Measurements from ENCODE around the gene SRRM3. TPM values are rescaled to one million over a fixed set of nuclear protein-coding genes. Genes with fewer than 3 reads are reported as not detected.
"Not testable (repeated sequence)": the region's sequence is repeated elsewhere in the genome, so short reads cannot be mapped to it uniquely, and the experiment has no call there.

Gene SRRM3
- polyA plus RNA-seq = 10 to 100 TPM; 10.4 to 23.6 TPM

- H3K9me3 ChIP-seq (ENCODE audit: control insufficient read depth in 2 of 2, insufficient read depth in 1 of 2, low read depth in 1 of 2, low read length in 1 of 2) = no peaks in the 10 kb centered on the region
- peaks cover 0 to 4% of the 10 kb centered on the region in 2 donors for H3K4me1 ChIP-seq (ENCODE audit: control insufficient read depth in 2 of 2, insufficient read depth in 2 of 2, low read length in 1 of 2)
- no peak within 1 kb of the TSS for H3K27ac ChIP-seq (ENCODE audit: low read depth in 2 of 2, low read length in 1 of 2)
- 2 to 4% methylated on average over 35 to 56 of the region's 57 CpGs for WGBS, 2 donors
- H3K4me3 ChIP-seq (ENCODE audit: low read depth in 1 of 2, low read length in 2 of 2) = no peak within 1 kb of the TSS
- H3K36me3 ChIP-seq (ENCODE audit: control insufficient read depth in 2 of 2, insufficient read depth in 2 of 2, low read length in 1 of 2) = no peaks in the 10 kb centered on the region
- no peaks in the 10 kb centered on the region for H3K27me3 ChIP-seq (ENCODE audit: control insufficient read depth in 1 of 2, insufficient read depth in 2 of 2, low read length in 2 of 2)
Observed at GRCh38 chr7:76201732-76202665, at the start of gene SRRM3. TSS of gene SRRM3 (plus strand) at chr7:76201896. CDS start at chr7:76235067, 33,171 bp downstream.

GRCh38 chr7:76151932-76152331 lies 49.8 kb upstream of the SRRM3 start:
- WGBS, 2 donors = 44 to 64% methylated on average over 5 of the region's 5 CpGs

GRCh38 chr7:76153571-76154230 lies 48.0 kb upstream of the SRRM3 start:
- not testable (repeated sequence) for H3K36me3 ChIP-seq (ENCODE audit: control insufficient read depth in 2 of 2, insufficient read depth in 2 of 2, low read length in 1 of 2); H3K27ac ChIP-seq (ENCODE audit: low read depth in 2 of 2, low read length in 1 of 2); H3K4me1 ChIP-seq (ENCODE audit: control insufficient read depth in 2 of 2, insufficient read depth in 2 of 2, low read length in 1 of 2); H3K4me3 ChIP-seq (ENCODE audit: low read depth in 1 of 2, low read length in 2 of 2); H3K27me3 ChIP-seq (ENCODE audit: control insufficient read depth in 1 of 2, insufficient read depth in 2 of 2, low read length in 2 of 2); H3K9me3 ChIP-seq (ENCODE audit: control insufficient read depth in 2 of 2, insufficient read depth in 1 of 2, low read depth in 1 of 2, low read length in 1 of 2)
- WGBS, 2 donors = 71 to 74% methylated on average over 5 of the region's 5 CpGs

More at GRCh38 chr7:76151932-76152331, 49.8 kb upstream of the SRRM3 start:
- H3K4me1 ChIP-seq (ENCODE audit: control insufficient read depth in 2 of 2, insufficient read depth in 2 of 2, low read length in 1 of 2) = peaks cover 0 to 2% of the 10 kb centered on the region in 2 donors
- no peak overlapping the region for H3K4me3 ChIP-seq (ENCODE audit: low read depth in 1 of 2, low read length in 2 of 2)
- no peak overlapping the region for H3K27ac ChIP-seq (ENCODE audit: low read depth in 2 of 2, low read length in 1 of 2)
- no peaks in the 10 kb centered on the region for H3K36me3 ChIP-seq (ENCODE audit: control insufficient read depth in 2 of 2, insufficient read depth in 2 of 2, low read length in 1 of 2)
- H3K9me3 ChIP-seq (ENCODE audit: control insufficient read depth in 2 of 2, insufficient read depth in 1 of 2, low read depth in 1 of 2, low read length in 1 of 2) = no peaks in the 10 kb centered on the region
- H3K27me3 ChIP-seq (ENCODE audit: control insufficient read depth in 1 of 2, insufficient read depth in 2 of 2, low read length in 2 of 2) = no peaks in the 10 kb centered on the region

GRCh38 chr7:76155938-76156337 lies 45.8 kb upstream of the SRRM3 start:
- H3K4me3 ChIP-seq (ENCODE audit: low read depth in 1 of 2, low read length in 2 of 2) = no peak overlapping the region
- 59 to 62% methylated on average over 6 of the region's 6 CpGs for WGBS, 2 donors

GRCh38 chr7:76156992-76157685 lies 44.6 kb upstream of the SRRM3 start:
- not testable (repeated sequence) for H3K9me3 ChIP-seq (ENCODE audit: control insufficient read depth in 2 of 2, insufficient read depth in 1 of 2, low read depth in 1 of 2, low read length in 1 of 2); H3K4me1 ChIP-seq (ENCODE audit: control insufficient read depth in 2 of 2, insufficient read depth in 2 of 2, low read length in 1 of 2); H3K4me3 ChIP-seq (ENCODE audit: low read depth in 1 of 2, low read length in 2 of 2); H3K36me3 ChIP-seq (ENCODE audit: control insufficient read depth in 2 of 2, insufficient read depth in 2 of 2, low read length in 1 of 2); H3K27me3 ChIP-seq (ENCODE audit: control insufficient read depth in 1 of 2, insufficient read depth in 2 of 2, low read length in 2 of 2)
- 61 to 86% methylated on average over 2 of the region's 2 CpGs for WGBS, 2 donors
- peak overlapping the region; percentile 77 to 82 for H3K27ac ChIP-seq (ENCODE audit: low read depth in 2 of 2, low read length in 1 of 2)

More at GRCh38 chr7:76155938-76156337, 45.8 kb upstream of the SRRM3 start:
- Histone ChIP-seq H3K27me3 (ENCODE audit: control insufficient read depth in 1 of 2, insufficient read depth in 2 of 2, low read length in 2 of 2) (no peaks in the 10 kb centered on the region), H3K27ac (ENCODE audit: low read depth in 2 of 2, low read length in 1 of 2) (peak overlapping the region in 1 of 2 donors; percentile 22), H3K36me3 (ENCODE audit: control insufficient read depth in 2 of 2, insufficient read depth in 2 of 2, low read length in 1 of 2) (no peaks in the 10 kb centered on the region), H3K9me3 (ENCODE audit: control insufficient read depth in 2 of 2, insufficient read depth in 1 of 2, low read depth in 1 of 2, low read length in 1 of 2) (no peaks in the 10 kb centered on the region), H3K4me1 (ENCODE audit: control insufficient read depth in 2 of 2, insufficient read depth in 2 of 2, low read length in 1 of 2) (no peaks in the 10 kb centered on the region)

- not testable (repeated sequence) for H3K4me3 ChIP-seq (ENCODE audit: low read depth in 1 of 2, low read length in 2 of 2); H3K4me1 ChIP-seq (ENCODE audit: control insufficient read depth in 2 of 2, insufficient read depth in 2 of 2, low read length in 1 of 2); H3K9me3 ChIP-seq (ENCODE audit: control insufficient read depth in 2 of 2, insufficient read depth in 1 of 2, low read depth in 1 of 2, low read length in 1 of 2); H3K27ac ChIP-seq (ENCODE audit: low read depth in 2 of 2, low read length in 1 of 2); H3K36me3 ChIP-seq (ENCODE audit: control insufficient read depth in 2 of 2, insufficient read depth in 2 of 2, low read length in 1 of 2); H3K27me3 ChIP-seq (ENCODE audit: control insufficient read depth in 1 of 2, insufficient read depth in 2 of 2, low read length in 2 of 2)
- 94 to 95% methylated on average over 10 of the region's 10 CpGs for WGBS, 2 donors
Observed at GRCh38 chr7:76158416-76158815, 43.3 kb upstream of the SRRM3 start.

- not testable (repeated sequence) for H3K9me3 ChIP-seq (ENCODE audit: control insufficient read depth in 2 of 2, insufficient read depth in 1 of 2, low read depth in 1 of 2, low read length in 1 of 2); H3K27ac ChIP-seq (ENCODE audit: low read depth in 2 of 2, low read length in 1 of 2)
- WGBS, 2 donors = 72 to 76% methylated on average over 10 of the region's 10 CpGs
Observed at GRCh38 chr7:76162416-76163170, 39.1 kb upstream of the SRRM3 start.

GRCh38 chr7:76163812-76164211 lies 37.9 kb upstream of the SRRM3 start:
- H3K36me3 ChIP-seq (ENCODE audit: control insufficient read depth in 2 of 2, insufficient read depth in 2 of 2, low read length in 1 of 2); H3K27me3 ChIP-seq (ENCODE audit: control insufficient read depth in 1 of 2, insufficient read depth in 2 of 2, low read length in 2 of 2); H3K4me1 ChIP-seq (ENCODE audit: control insufficient read depth in 2 of 2, insufficient read depth in 2 of 2, low read length in 1 of 2); H3K4me3 ChIP-seq (ENCODE audit: low read depth in 1 of 2, low read length in 2 of 2); H3K27ac ChIP-seq (ENCODE audit: low read depth in 2 of 2, low read length in 1 of 2); H3K9me3 ChIP-seq (ENCODE audit: control insufficient read depth in 2 of 2, insufficient read depth in 1 of 2, low read depth in 1 of 2, low read length in 1 of 2): not testable (repeated sequence)
- WGBS, 2 donors = 54 to 60% methylated on average over 8 of the region's 8 CpGs

More at GRCh38 chr7:76162416-76163170, 39.1 kb upstream of the SRRM3 start:
- not testable (repeated sequence) for H3K36me3 ChIP-seq (ENCODE audit: control insufficient read depth in 2 of 2, insufficient read depth in 2 of 2, low read length in 1 of 2); H3K27me3 ChIP-seq (ENCODE audit: control insufficient read depth in 1 of 2, insufficient read depth in 2 of 2, low read length in 2 of 2); H3K4me1 ChIP-seq (ENCODE audit: control insufficient read depth in 2 of 2, insufficient read depth in 2 of 2, low read length in 1 of 2); H3K4me3 ChIP-seq (ENCODE audit: low read depth in 1 of 2, low read length in 2 of 2)
